Neuron (in vitro differentiated cells): Measurements from ENCODE around the gene OR1I1.
"Not testable (repeated sequence)": the region's sequence is repeated elsewhere in the genome, so short reads cannot be mapped to it uniquely, and the experiment has no call there.

Experiments
- H2AFZ ChIP-seq: one replicate; pipeline ENCODE4 v1.6.1; 2013; ENCODE audit warnings: low read depth, mild to moderate bottlenecking, inconsistent platforms, low read length, moderate library complexity
- H3K27me3 ChIP-seq: one replicate; pipeline ENCODE4 v1.6.1; 2013; ENCODE audit warnings: low read length; ENCODE audit not compliant: insufficient read depth
- H3K36me3 ChIP-seq: one replicate; pipeline ENCODE4 v1.6.1; 2013; ENCODE audit warnings: low read length; ENCODE audit not compliant: insufficient read depth
- H3K4me1 ChIP-seq: one replicate; pipeline ENCODE4 v1.6.1; 2013; ENCODE audit warnings: low read length; ENCODE audit not compliant: insufficient read depth
- H3K4me3 ChIP-seq: 2 replicates; pipeline ENCODE4 v1.5.1; 2013; ENCODE audit warnings: mild to moderate bottlenecking, low read length, moderate library complexity
- H3K9me3 ChIP-seq: one replicate; pipeline ENCODE4 v1.6.1; 2013; ENCODE audit warnings: low read length

OR1I1 gene

DNA sequence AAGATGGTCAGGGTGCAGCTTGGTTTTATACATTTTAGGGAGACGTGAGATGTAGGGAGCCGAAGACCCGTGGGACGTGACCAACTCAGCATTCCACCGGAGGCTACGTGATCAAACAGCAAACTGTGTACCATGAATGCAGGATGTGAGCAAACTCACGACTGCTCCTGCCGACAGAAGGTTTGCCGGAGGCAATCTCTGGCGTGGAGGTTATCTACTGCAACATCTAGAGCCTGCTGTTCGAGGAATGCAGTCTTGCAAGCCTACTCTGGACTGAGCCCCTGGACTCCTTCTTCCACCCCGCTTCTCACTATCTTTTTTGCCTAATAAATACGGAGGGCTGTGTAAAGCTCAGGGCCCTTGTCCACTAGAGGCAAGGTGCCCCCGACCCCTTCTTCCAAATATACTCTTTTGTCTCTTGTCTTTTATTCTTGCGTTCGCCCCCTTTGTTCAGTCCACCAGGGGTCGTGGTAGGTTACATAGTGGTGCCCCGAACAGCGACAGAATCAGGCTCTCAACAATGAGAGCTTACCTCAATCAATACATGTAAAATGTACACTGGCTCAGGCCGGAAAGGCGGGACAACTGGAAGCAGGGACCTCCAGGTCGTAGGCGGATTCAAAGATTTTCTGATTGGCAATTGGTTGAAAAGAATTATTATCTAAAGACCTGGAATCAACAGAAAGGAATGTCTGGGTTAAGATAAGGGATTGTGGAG, 8.9 kb upstream of the OR1I1 start:
- Histone ChIP-seq H3K4me1 (no peaks in the 10 kb centered on the region), H3K9me3 (no peaks in the 10 kb centered on the region)

DNA sequence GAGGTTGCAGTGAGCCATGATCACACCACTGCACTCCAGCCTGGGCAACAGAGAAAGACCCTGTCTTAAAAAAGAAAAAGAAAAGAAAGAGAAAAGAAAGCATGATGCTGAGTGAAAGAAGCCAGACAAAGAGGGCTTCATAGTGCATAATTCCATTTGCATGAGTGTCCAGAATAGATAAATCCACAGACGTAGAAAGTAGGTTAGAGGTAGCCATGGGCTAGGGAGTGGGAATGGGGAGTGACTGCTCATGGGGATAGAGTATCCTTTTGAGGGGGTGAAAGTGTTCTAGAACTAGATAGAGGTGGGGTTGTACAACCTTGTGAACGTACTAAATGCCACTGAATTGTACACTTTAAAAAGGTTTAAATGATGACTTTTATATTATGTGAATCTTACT, 7.6 kb upstream of the OR1I1 start:
- Histone ChIP-seq H3K4me1 (no peaks in the 10 kb centered on the region), H3K9me3 (no peaks in the 10 kb centered on the region), H2AFZ (no peak overlapping the region), H3K27me3 (peaks cover 2% of the 10 kb centered on the region), H3K36me3 (no peaks in the 10 kb centered on the region), H3K4me3 (no peak overlapping the region)

More for the DNA sequence above, 8.9 kb upstream of the OR1I1 start:
- Histone ChIP-seq H3K36me3 (no peaks in the 10 kb centered on the region), H3K4me3 (no peak overlapping the region), H2AFZ (peak overlapping the region; percentile 16), H3K27me3 (peaks cover 2% of the 10 kb centered on the region)

DNA sequence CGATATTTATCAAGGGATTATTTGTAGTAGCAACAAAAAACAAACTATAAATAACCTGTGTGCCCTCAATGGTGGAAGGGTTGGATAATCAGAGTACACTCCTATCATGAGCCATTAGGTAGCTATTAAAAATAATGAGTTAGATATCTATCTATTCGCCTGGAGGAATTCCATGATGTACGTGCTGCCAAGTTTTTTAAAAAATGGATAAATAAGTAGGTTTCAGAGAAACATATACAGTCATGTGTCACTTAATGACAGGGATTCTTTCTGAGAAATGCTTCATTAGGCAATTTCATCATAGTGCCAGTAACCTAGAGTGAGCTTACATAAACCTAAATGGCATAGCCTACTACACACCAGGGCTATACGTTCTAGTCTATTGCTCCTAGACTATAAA, 6.2 kb upstream of the OR1I1 start:
- Histone ChIP-seq H2AFZ (no peak overlapping the region), H3K36me3 (no peaks in the 10 kb centered on the region), H3K4me3 (no peak overlapping the region), H3K9me3 (no peaks in the 10 kb centered on the region), H3K27me3 (peaks cover 3% of the 10 kb centered on the region), H3K4me1 (no peaks in the 10 kb centered on the region)

DNA sequence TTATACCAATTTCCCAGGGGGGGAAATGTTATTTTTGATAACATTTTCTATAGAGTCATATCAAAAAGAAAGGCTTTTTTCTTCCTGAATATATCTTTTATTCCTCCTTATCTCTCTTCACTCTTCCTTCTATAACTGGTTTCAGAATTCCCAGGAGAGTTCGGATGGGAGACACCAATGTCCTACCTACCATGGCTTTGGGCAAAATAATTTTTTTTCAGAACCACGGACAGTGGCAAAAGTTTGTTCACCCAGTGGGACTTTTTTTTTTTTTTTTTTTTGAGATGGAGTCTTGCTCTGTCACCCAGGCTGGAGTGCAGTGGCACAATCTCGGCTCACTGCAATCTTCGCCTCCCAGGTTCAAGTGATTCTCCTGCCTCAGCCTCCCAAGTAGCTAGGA, 2.0 kb upstream of the OR1I1 start:
- peaks cover 20% of the 10 kb centered on the region for H3K27me3 ChIP-seq
- H2AFZ ChIP-seq, H3K9me3 ChIP-seq, H3K4me1 ChIP-seq, H3K36me3 ChIP-seq, H3K4me3 ChIP-seq: not testable (repeated sequence)

DNA sequence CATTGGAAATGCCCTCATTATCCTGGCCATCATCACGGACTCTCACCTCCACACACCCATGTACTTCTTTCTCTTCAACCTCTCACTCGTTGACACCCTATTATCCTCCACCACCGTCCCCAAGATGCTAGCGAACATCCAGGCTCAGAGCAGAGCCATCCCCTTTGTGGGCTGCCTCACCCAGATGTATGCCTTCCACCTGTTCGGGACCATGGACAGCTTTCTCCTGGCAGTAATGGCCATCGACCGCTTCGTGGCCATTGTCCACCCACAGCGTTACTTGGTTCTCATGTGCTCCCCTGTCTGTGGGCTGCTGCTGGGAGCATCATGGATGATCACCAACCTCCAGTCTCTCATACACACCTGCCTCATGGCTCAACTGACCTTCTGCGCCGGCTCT, 5.2 kb downstream of the OR1I1 start:
- no peaks in the 10 kb centered on the region for H3K9me3 ChIP-seq
- no peak overlapping the region for H3K4me3 ChIP-seq
- peaks cover 23% of the 10 kb centered on the region for H3K27me3 ChIP-seq
- H2AFZ ChIP-seq: no peak overlapping the region
- H3K36me3 ChIP-seq: no peaks in the 10 kb centered on the region
- peaks cover 2% of the 10 kb centered on the region for H3K4me1 ChIP-seq

DNA sequence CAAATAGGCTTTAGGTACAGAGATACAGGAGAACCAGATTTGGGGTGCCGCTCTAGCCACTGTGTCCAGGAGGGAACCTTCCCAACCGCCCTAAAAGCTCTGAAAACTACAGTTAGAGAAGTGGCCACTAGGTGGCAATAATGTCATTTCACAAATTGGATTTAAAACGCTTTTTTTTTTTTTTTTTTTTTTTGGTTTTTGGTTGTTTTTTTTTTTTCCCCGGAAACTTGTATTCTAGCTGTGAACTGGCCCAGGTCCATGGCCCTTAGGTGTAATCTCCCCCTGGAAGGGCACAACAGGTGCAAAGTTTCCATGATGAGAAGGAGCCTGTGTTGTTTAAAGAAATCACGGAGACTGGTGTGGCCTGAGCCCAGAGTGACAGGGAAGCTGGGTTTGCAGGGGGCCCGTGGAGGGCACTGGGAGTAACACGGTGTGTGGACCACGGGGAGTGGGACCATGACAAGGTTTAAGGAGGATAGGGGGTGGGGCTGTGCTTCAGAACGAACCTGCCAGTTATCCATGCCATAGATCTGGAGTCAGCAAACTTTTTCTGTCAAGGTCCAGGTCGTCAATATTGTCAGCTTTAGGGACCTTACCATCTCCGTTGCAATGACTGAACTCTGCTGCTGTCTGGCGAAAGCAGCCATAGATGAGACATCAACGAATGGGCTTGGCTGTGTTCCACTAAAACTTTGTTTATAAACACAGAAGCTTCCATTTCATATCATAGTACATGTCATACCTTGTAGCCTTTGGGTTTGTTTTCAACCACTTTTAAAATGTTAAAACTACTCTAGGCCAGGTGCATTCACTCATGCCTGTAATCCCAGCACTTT, 10.1 kb downstream of the OR1I1 start:
- no peaks in the 10 kb centered on the region for H3K36me3 ChIP-seq
- H3K4me3 ChIP-seq: no peak overlapping the region
- peaks cover 9% of the 10 kb centered on the region for H3K27me3 ChIP-seq
- H3K4me1 ChIP-seq: peaks cover 5% of the 10 kb centered on the region
- no peak overlapping the region for H2AFZ ChIP-seq
- no peaks in the 10 kb centered on the region for H3K9me3 ChIP-seq

DNA sequence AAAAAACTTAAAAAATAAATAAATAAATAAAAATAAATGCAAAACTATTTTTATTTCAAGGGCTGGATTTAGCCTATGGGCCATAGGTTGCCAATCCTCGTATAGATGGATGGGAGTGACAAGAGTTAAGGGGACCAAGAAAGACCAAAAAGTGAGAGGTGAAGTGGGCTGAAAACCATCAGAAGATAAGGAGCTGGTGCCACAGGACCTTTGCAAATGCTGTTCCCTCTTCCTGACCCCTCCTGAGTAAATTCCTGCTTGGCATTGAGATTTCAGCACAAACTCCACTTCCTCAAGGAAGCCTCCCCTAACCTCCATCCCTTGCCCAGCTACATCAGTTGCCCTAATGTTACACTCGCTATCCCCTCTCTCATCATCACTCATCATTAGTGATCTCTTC, 11.0 kb downstream of the OR1I1 start:
- peaks cover under 1% of the 10 kb centered on the region for H3K9me3 ChIP-seq
- no peak overlapping the region for H3K4me3 ChIP-seq
- H3K4me1 ChIP-seq: peaks cover 5% of the 10 kb centered on the region
- peaks cover 4% of the 10 kb centered on the region for H3K27me3 ChIP-seq
- H3K36me3 ChIP-seq: no peaks in the 10 kb centered on the region
- no peak overlapping the region for H2AFZ ChIP-seq

DNA sequence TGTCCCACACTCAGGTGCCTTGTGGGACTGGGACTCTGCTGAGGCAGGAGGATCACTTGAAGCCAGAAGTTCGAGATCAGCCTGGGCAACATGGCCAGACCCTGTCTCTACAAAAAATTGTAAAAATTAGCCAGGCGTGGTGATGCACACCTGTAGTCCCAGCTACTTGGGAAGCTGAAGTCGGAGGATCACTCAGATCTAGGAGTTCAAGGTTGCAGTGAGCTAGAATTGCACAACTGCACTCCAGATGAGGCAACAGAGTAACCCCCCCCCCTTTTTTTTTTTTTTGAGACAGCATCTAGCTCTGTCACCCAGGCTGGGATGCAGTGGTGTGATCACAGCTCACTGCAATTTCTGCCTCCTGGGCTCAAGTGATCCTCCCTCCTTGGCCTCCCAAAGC, 14.2 kb downstream of the OR1I1 start:
- no peaks in the 10 kb centered on the region for H3K36me3 ChIP-seq
- peaks cover 4% of the 10 kb centered on the region for H3K27me3 ChIP-seq
- H3K4me1 ChIP-seq: peaks cover 5% of the 10 kb centered on the region
- H3K9me3 ChIP-seq: peaks cover 3% of the 10 kb centered on the region
- H3K4me3 ChIP-seq: no peak overlapping the region
- H2AFZ ChIP-seq: no peak overlapping the region

DNA sequence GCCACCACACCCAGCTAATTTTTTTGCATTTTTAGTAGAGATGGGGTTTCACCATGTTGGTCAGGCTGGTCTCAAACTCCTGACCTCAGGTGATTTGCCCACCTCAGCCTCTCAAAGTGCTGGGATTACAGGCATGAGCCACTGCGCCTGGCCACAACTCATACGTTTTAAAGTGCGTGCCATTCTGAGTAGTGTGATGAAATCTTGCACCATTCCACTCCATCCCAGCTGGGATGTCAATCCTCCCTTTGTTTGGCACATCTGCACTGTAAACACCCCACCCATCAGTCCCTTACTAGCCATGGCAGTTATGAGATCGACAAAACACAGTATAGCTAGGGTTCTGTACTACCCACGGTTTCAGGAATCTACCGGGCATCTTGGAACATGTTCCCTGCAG, 16.0 kb downstream of the OR1I1 start:
- not testable (repeated sequence) for H3K36me3 ChIP-seq, H2AFZ ChIP-seq, H3K4me3 ChIP-seq, H3K4me1 ChIP-seq, H3K9me3 ChIP-seq, H3K27me3 ChIP-seq

DNA sequence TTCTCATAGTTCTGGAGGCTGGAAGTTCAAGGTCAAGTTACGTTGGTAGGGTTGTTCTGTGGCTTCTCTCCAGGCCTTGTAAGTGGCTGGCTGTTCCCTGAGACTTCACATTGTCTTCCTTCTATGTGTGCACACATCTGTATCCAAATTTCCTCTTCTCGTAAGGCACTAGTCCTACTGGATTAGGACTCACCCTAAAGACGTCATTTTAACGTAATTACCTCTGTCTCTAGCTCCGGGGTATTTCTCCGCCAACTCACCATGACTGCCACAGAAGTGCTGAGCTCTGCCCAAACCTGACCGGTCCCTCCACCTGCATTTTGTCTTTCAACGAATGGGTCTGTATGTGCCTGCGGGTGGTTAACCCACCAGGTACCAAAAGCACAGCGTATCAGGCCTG, 16.4 kb downstream of the OR1I1 start:
- Histone ChIP-seq H3K4me3 (no peak overlapping the region), H2AFZ (no peak overlapping the region), H3K36me3 (no peaks in the 10 kb centered on the region), H3K27me3 (peaks cover 4% of the 10 kb centered on the region), H3K9me3 (peaks cover 3% of the 10 kb centered on the region), H3K4me1 (no peaks in the 10 kb centered on the region)

DNA sequence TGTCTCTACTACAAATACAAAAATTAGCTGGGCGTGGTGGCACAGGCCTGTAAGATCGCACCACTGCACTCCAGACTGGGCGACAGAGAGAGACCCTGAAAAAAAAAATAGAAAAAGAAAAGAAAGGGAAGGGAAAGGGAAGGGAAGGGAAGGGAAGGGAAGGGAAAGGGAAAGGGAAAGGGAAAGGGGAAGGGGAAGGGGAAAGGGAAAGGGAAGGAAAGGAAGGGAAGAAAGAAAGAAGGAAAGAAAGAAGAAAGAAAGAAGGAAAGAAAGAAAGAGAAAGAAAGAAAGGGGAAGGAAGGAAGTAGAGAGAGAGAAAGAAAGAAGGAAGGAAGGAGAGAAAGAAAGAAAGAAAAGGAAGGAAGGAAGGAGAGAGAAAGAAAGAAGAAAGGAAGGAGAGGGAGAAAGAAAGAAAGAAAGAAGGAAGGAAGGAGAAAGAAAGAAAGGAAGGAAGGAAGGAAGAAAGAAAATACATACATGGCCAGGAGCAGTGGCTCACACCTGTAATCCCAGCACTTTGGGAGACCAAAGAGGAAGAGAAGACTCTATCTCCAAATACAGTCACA, 17.1 kb downstream of the OR1I1 start:
- Histone ChIP-seq H3K4me3 (no peak overlapping the region), H2AFZ (no peak overlapping the region), H3K9me3 (peaks cover 3% of the 10 kb centered on the region), H3K4me1 (no peaks in the 10 kb centered on the region), H3K36me3 (no peaks in the 10 kb centered on the region), H3K27me3 (peaks cover 4% of the 10 kb centered on the region)

DNA sequence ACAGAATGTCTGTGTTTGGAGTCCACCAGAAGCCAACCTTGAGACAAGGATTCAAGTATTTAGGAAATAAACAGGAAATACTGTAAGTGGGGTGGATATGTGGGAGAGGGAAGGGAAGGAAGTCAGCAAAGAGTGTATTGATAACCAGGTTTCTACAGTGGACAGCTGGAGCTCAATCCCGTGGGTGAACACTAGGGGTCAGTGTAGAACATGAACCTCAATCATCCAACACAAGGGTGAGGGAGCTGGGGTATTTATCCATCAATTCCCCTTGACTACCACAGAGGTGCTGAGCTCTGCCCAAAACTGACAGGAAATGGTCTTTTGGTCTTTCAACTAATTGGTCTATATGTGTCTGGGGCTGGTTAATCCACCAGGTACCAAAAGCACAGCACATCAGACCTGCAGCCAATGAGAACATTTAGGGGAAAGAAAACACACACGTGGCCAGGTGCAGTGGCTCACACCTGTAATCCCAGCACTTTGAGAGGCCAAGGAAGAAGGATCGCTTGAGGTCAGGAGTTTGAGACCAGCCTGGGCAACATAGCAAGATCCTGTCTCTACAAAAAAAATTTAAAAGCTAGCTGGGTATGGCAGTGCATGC, 19.6 kb downstream of the OR1I1 start:
- Histone ChIP-seq H2AFZ (no peak overlapping the region), H3K9me3 (peaks cover 11% of the 10 kb centered on the region), H3K4me1 (no peaks in the 10 kb centered on the region), H3K4me3 (no peak overlapping the region), H3K36me3 (no peaks in the 10 kb centered on the region), H3K27me3 (no peaks in the 10 kb centered on the region)

DNA sequence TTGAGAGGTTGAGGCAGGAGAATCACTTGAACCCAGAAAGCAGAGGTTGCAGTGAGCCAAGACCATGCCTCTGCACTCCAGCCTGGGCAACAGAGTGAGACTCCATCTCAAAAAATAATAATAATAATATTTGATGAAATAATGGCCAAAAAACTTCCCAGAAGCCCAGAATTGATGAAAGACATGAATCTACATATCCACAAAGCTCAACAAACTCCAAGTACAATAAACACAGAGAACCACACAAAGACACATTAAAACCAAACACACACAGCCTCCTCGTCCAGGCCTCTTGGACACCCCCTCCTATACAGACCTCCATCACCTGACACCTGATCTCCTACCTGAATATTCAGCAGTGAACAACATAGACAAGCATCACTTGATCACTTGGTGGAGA, 22.0 kb downstream of the OR1I1 start:
- Histone ChIP-seq H3K36me3 (no peaks in the 10 kb centered on the region), H3K4me3 (no peak overlapping the region), H3K27me3 (no peaks in the 10 kb centered on the region), H3K4me1 (peaks cover 8% of the 10 kb centered on the region), H2AFZ (no peak overlapping the region), H3K9me3 (peaks cover 8% of the 10 kb centered on the region)
